Vagina (tissue), 2 donors: ENCODE data around the gene PCSK5.

Experiments used
- POLR2A ChIP-seq, 2 donors: fragments of 450-650 bp; IDR thresholded peaks; one replicate each; pipeline ENCODE4 v1.6.1; 2017; ENCODE audit warnings: antibody characterized with exemption in 2 of 2, mild to moderate bottlenecking in 2 of 2, moderate library complexity in 2 of 2
- TF ChIP-seq, protein P1 (sequence below), 3 experiments: fragments of 450-650 bp in 2 of 3; fragments of 200-600 bp in 1 of 3; sonication (generic) in 1 of 3; IDR thresholded peaks; one replicate each; pipeline ENCODE4 v1.5.1; 2017 to 2019; ENCODE audit warnings: antibody characterized with exemption in 3 of 3, mild to moderate bottlenecking in 2 of 3, moderate library complexity in 2 of 3

DNA sequence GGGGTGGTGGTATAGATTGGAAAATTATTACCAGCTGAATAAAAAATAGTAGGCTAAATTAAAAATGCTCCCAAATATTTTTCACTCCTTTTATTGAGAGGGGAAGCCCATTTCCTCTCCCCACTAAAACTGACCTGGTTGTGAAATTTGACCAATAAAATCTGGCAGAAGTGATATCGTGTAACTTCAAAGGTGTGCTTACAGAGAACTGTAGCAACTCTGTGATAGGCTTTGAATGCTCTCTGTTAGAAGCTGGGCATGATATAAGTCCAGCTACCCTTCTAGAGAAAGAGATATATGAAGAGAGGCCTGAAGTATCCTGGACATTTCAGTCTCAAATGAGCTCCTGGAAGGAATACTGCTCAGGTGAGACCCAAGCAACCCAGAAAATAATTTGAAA, 513.9 kb downstream of the PCSK5 start:
- TF ChIP-seq, protein P1, sequence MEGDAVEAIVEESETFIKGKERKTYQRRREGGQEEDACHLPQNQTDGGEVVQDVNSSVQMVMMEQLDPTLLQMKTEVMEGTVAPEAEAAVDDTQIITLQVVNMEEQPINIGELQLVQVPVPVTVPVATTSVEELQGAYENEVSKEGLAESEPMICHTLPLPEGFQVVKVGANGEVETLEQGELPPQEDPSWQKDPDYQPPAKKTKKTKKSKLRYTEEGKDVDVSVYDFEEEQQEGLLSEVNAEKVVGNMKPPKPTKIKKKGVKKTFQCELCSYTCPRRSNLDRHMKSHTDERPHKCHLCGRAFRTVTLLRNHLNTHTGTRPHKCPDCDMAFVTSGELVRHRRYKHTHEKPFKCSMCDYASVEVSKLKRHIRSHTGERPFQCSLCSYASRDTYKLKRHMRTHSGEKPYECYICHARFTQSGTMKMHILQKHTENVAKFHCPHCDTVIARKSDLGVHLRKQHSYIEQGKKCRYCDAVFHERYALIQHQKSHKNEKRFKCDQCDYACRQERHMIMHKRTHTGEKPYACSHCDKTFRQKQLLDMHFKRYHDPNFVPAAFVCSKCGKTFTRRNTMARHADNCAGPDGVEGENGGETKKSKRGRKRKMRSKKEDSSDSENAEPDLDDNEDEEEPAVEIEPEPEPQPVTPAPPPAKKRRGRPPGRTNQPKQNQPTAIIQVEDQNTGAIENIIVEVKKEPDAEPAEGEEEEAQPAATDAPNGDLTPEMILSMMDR (IDR thresholded peaks at IDR 0.05), result no peak
- TF ChIP-seq POLR2A (IDR thresholded peaks at IDR 0.05), result no peak
